ENCODE data around the gene SBF1. TPM values are rescaled to one million over a fixed set of nuclear protein-coding genes. Genes with fewer than 3 reads are reported as not detected.

SBF1 gene
- total RNA-seq, 2 donors from 2014 or later, result 89.9 to 90.1 TPM

- Mint-ChIP-seq H3K4me1 (no peaks in the 10 kb centered on the region), H3K36me3 (ENCODE audit: low read depth) (peaks cover 26% of the 10 kb centered on the region), H3K27me3 (ENCODE audit: insufficient read depth) (no peaks in the 10 kb centered on the region), H3K4me3 (no peak overlapping the region), H3K9me3 (no peaks in the 10 kb centered on the region), H3K27ac (no peak overlapping the region)
- 92 to 93% methylated on average over 10 to 26 of the region's 26 CpGs for WGBS, 2 experiments (ENCODE audit: insufficient coverage in 1 of 2, insufficient read length in 1 of 2)
- Histone ChIP-seq H3K27me3 (ENCODE audit: control insufficient read depth, insufficient read depth, low read length, poor library complexity, severe bottlenecking) (no peaks in the 10 kb centered on the region), H3K4me1 (ENCODE audit: control insufficient read depth, insufficient read depth, low read length) (no peaks in the 10 kb centered on the region), H3K27ac (ENCODE audit: low read depth, low read length) (no peak overlapping the region), H3K36me3 (ENCODE audit: control insufficient read depth, insufficient read depth, low read length) (peaks cover 6% of the 10 kb centered on the region), H3K9me3 (ENCODE audit: control insufficient read depth, low read length) (no peaks in the 10 kb centered on the region), H3K4me3 (ENCODE audit: low read length) (no peak overlapping the region), H3K9ac (ENCODE audit: extremely low read depth, low read length, poor library complexity, severe bottlenecking) (no peak overlapping the region)
- no peak for TF ChIP-seq CTCF (conservative IDR thresholded peaks at IDR 0.05)
- DNase-seq, result no peak
These were observed 34.1 kb downstream of the SBF1 start for GRCh38 chr22:50440544-50441249.

DNA sequence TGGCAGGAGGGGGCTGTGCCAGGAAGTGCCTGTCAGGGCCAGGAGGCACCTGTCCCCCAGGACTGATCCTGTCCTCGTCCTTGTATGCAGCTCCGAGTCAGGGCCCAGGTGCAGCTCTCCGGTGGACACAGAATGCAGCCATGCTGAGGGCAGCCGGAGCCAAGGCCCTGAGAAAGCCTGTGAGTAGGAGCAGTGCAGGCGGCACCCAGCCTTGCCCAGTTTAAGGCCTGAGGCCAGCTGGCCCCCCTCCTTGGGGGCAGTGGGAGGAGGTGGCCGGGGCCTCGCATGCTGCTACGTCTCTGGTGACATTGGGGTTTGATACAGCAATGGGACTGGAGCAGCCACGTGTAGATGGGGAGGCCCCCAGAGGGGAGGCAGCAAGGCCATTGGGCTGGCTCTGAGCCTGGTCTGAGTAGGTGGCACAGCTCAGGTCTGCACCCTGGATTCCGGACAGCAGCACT lies 34.9 kb downstream of the SBF1 start:
- no peak overlapping the region for H3K4me3 ChIP-seq (ENCODE audit: low read length)
- H3K4me1 Mint-ChIP-seq, result no peaks in the 10 kb centered on the region
- WGBS, 2 experiments (ENCODE audit: insufficient coverage in 1 of 2, insufficient read length in 1 of 2), result 95 to 96% methylated on average over 5 to 10 of the region's 10 CpGs
- H3K4me1 ChIP-seq (ENCODE audit: control insufficient read depth, insufficient read depth, low read length), result no peaks in the 10 kb centered on the region
- H3K27me3 Mint-ChIP-seq (ENCODE audit: insufficient read depth), result no peaks in the 10 kb centered on the region
- DNase-seq, result no peak
- no peaks in the 10 kb centered on the region for H3K27me3 ChIP-seq (ENCODE audit: control insufficient read depth, insufficient read depth, low read length, poor library complexity, severe bottlenecking)
- peaks cover 29% of the 10 kb centered on the region for H3K36me3 Mint-ChIP-seq (ENCODE audit: low read depth)
- no peak overlapping the region for H3K27ac ChIP-seq (ENCODE audit: low read depth, low read length)
- no peaks in the 10 kb centered on the region for H3K9me3 Mint-ChIP-seq
- H3K4me3 Mint-ChIP-seq, result no peak overlapping the region
- H3K36me3 ChIP-seq (ENCODE audit: control insufficient read depth, insufficient read depth, low read length), result peaks cover 5% of the 10 kb centered on the region
- TF ChIP-seq CTCF (conservative IDR thresholded peaks at IDR 0.05), result no peak
- no peak overlapping the region for H3K9ac ChIP-seq (ENCODE audit: extremely low read depth, low read length, poor library complexity, severe bottlenecking)
- H3K27ac Mint-ChIP-seq, result no peak overlapping the region
- H3K9me3 ChIP-seq (ENCODE audit: control insufficient read depth, low read length), result no peaks in the 10 kb centered on the region

GRCh38 chr22:50439314-50439870 lies 35.4 kb downstream of the SBF1 start:
- H3K27ac ChIP-seq (ENCODE audit: low read depth, low read length), result no peak overlapping the region
- no peaks in the 10 kb centered on the region for H3K4me1 Mint-ChIP-seq
- H3K4me3 Mint-ChIP-seq, result no peak overlapping the region
- H3K9me3 Mint-ChIP-seq, result no peaks in the 10 kb centered on the region
- no peaks in the 10 kb centered on the region for H3K9me3 ChIP-seq (ENCODE audit: control insufficient read depth, low read length)
- no peak for DNase-seq
- WGBS, 2 experiments (ENCODE audit: insufficient coverage in 1 of 2, insufficient read length in 1 of 2), result 95 to 97% methylated on average over 8 to 17 of the region's 17 CpGs
- peaks cover 29% of the 10 kb centered on the region for H3K36me3 Mint-ChIP-seq (ENCODE audit: low read depth)
- no peaks in the 10 kb centered on the region for H3K27me3 ChIP-seq (ENCODE audit: control insufficient read depth, insufficient read depth, low read length, poor library complexity, severe bottlenecking)
- no peak overlapping the region for H3K9ac ChIP-seq (ENCODE audit: extremely low read depth, low read length, poor library complexity, severe bottlenecking)
- H3K27ac Mint-ChIP-seq, result no peak overlapping the region
- H3K4me1 ChIP-seq (ENCODE audit: control insufficient read depth, insufficient read depth, low read length), result no peaks in the 10 kb centered on the region
- no peak for TF ChIP-seq CTCF (conservative IDR thresholded peaks at IDR 0.05)
- H3K36me3 ChIP-seq (ENCODE audit: control insufficient read depth, insufficient read depth, low read length), result no peaks in the 10 kb centered on the region
- H3K4me3 ChIP-seq (ENCODE audit: low read length), result no peak overlapping the region
- H3K27me3 Mint-ChIP-seq (ENCODE audit: insufficient read depth), result no peaks in the 10 kb centered on the region
